Thyroid gland (tissue), 4 donors: Measurements from ENCODE around the gene NUSAP1.

Experiments
- CTCF ChIP-seq, 6 experiments: fragments of 200-600 bp in 3 of 6; fragments of 450-650 bp in 3 of 6; sonication (generic) in 3 of 6; IDR thresholded peaks; one replicate each; pipeline ENCODE4 v1.5.1; 2016 to 2019; ENCODE audit warnings: antibody characterized with exemption in 6 of 6, mild to moderate bottlenecking in 2 of 6, inconsistent platforms in 1 of 6, moderate library complexity in 1 of 6
- POLR2A ChIP-seq, 2 donors: fragments of 450-650 bp; IDR thresholded peaks; one replicate each; pipeline ENCODE4 v1.6.1; 2017; ENCODE audit warnings: antibody characterized with exemption in 2 of 2, mild to moderate bottlenecking in 2 of 2, moderate library complexity in 1 of 2

DNA sequence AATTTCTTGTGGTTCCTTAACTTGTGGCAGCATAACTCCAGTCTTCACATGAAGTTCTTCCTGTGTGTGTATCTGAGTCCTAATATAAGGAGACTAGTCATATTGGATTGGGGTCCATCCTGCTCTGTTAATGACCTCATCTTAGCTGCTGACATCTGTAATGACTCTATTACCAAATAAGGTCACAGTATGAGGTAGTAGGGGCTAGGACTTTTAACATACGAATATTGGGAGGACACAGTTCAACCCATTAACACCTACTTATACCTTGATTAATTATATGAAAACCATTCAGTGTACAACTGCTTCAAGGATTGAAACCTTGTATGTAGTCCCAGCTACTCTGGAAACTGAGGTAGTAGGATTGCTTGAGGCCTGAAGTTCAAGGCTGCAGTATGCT lies 44.2 kb upstream of the NUSAP1 start:
- TF ChIP-seq CTCF (IDR thresholded peaks at IDR 0.05) (no peak), POLR2A (IDR thresholded peaks at IDR 0.05) (no peak)
